ENCODE measurements around the gene ANKRD42. TPM values are rescaled to one million over a fixed set of nuclear protein-coding genes. Genes with fewer than 3 reads are reported as not detected.
A peak's percentile ranks its signal among the peaks of the same experiment; 100 is the strongest.

ANKRD42 gene
- total and polyA plus RNA-seq, 9 of the 15 experiments (the other 6 are each of a cell fraction or from before 2014, with no cell fraction given), result 2.8 to 9.1 (median 6.1) TPM

DNA sequence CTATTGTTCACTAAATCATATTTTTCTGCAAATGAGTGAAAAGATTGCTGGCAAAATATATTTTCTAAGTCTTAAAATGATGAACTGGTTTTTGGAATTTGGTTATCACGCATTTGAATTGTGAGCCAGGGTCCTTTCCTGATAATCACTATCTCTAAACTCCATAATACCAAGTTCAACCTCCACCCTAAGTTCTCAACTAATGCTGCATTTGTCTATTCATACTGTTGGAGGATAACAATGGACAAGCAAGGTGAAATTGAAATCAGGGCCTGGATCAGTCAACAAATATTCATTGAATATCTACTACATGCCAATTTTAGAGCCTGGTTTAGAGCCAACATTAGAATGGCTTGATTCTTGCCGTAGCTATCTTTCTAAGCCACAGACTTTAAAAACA is 41.2 kb upstream of the ANKRD42 start (continued):
- TF ChIP-seq SMAD1 (IDR thresholded peaks at IDR 0.05; ENCODE audit: low read depth, low read length, partially characterized antibody) (no peak), TRIM25 (IDR thresholded peaks at IDR 0.05; ENCODE audit: borderline replicate concordance) (no peak), HOXB6 (CRISPR knock-in tag; IDR thresholded peaks at IDR 0.05; ENCODE audit: borderline replicate concordance) (no peak), CBFA2T2 (conservative IDR thresholded peaks at IDR 0.05) (0 out of 2 replicates have a peak, but pooled peaks have one; percentile 21), ZNF449 (CRISPR knock-in tag; IDR thresholded peaks at IDR 0.05) (no peak), MTF1 (CRISPR knock-in tag; IDR thresholded peaks at IDR 0.05; ENCODE audit: borderline replicate concordance) (no peak)

- Histone ChIP-seq H3K27ac (ENCODE audit: extremely low read depth, low read depth, low read length) (no peak overlapping the region), H4K20me1 (replicated peaks; ENCODE audit: control insufficient read depth, insufficient read depth, low read length) (peaks cover 8% of the 10 kb centered on the region), H3K9me3 (replicated peaks; ENCODE audit: control insufficient read depth, insufficient read depth, low read depth, low read length) (no peaks in the 10 kb centered on the region), H3K27me3 (ENCODE audit: control insufficient read depth in 2 of 2, insufficient read depth in 2 of 2, low read length in 2 of 2) (no peaks in the 10 kb centered on the region), H3K79me2 (ENCODE audit: control insufficient read depth, insufficient read depth, low read length) (peaks cover 19% of the 10 kb centered on the region), H3K9me1 (ENCODE audit: control insufficient read depth, insufficient read depth, low read length) (no peaks in the 10 kb centered on the region), H3K36me3 (ENCODE audit: control insufficient read depth, insufficient read depth, low read length) (peaks cover 7% of the 10 kb centered on the region; the same call in 2 of the 3 replicates), H3K9ac (ENCODE audit: insufficient read depth in 1 of 2, low read depth in 2 of 2, low read length in 2 of 2) (no peak overlapping the region), H2AFZ (ENCODE audit: low read depth, low read length) (peak overlapping the region; percentile 22; the same call in 1 of the 2 replicates), H3K4me3 (no peak overlapping the region), H3K4me1 (replicated peaks in 1 of 2; ENCODE audit: control insufficient read depth in 2 of 2, insufficient read depth in 2 of 2, low read length in 2 of 2) (peaks cover 18 to 31% of the 10 kb centered on the region in 2 experiments), H3K4me2 (ENCODE audit: insufficient read depth, low read length) (no peak overlapping the region)
- intact Hi-C loops (cut with micrococcal nuclease), result no loop called here
- DNase-seq (ENCODE audit: extremely low read depth in 1 of 4, low spot score in 3 of 4) (no peak), ATAC-seq (no peak), FAIRE-seq (no peak)
- no TSS peak for BruUV-seq (replicated peaks)
- CTCF ChIA-PET (ENCODE audit: low intra/inter-chr PET ratio), result no interaction called here
- WGBS (ENCODE audit: insufficient coverage, low coverage, missing lambda C conversion rate), result 42% methylated on average over 6 of the region's 6 CpGs
- TF ChIP-seq ZNF384 (IDR thresholded peaks at IDR 0.05; ENCODE audit: low read depth, low read length) (0 out of 2 replicates have a peak, but pooled peaks have one; percentile 11), BCOR (IDR thresholded peaks at IDR 0.05) (peak; percentile 26; the same call in 1 of the 2 replicates), FOXK1 (CRISPR knock-in tag; IDR thresholded peaks at IDR 0.05; ENCODE audit: borderline replicate concordance) (no peak)
- in situ Hi-C loops (cut with MboI), result no loop called here
- POLR2A ChIA-PET, result no interaction called here
Measured at GRCh38 chr11:83153764-83154163, 39.7 kb upstream of the ANKRD42 start.
